SK-N-SH (cell line): ENCODE measurements around the gene ANKRD33B.

ENCODE experiments used
- ELF1 ChIP-seq: IDR thresholded peaks from 2 replicates; pipeline ENCODE4 v1.4.0; 2012
- EP300 ChIP-seq, 2 experiments: IDR thresholded peaks; 2 replicates each; pipeline versions ENCODE4 v1.4.0 to v1.6.1; 2012; ENCODE audit warnings: borderline replicate concordance in 1 of 2, low read depth in 1 of 2, low read length in 1 of 2
- GATA2 ChIP-seq: sonication (generic); formaldehyde crosslinking; IDR thresholded peaks from 2 replicates; pipeline ENCODE4 v1.5.0; 2020; ENCODE audit warnings: mild to moderate bottlenecking, missing genetic modification reagents
- MXI1 ChIP-seq: IDR thresholded peaks from 2 replicates; pipeline ENCODE4 v1.6.1; 2012; ENCODE audit warnings: mild to moderate bottlenecking, low read depth, low read length, improper control_type of control experiment
- RAD21 ChIP-seq: IDR thresholded peaks from 2 replicates; pipeline ENCODE4 v1.6.1; 2012; ENCODE audit warnings: mild to moderate bottlenecking, low read length
- RFX5 ChIP-seq: IDR thresholded peaks from 2 replicates; pipeline ENCODE4 v1.6.1; 2012; ENCODE audit warnings: mild to moderate bottlenecking, improper control_type of control experiment, low read length
- TAF1 ChIP-seq: IDR thresholded peaks from 2 replicates; pipeline ENCODE4 v1.6.1; 2012; ENCODE audit warnings: low read depth, mild to moderate bottlenecking, low read length, moderate library complexity, borderline replicate concordance
- TEAD4 ChIP-seq: IDR thresholded peaks from 2 replicates; pipeline ENCODE4 v1.4.0; 2012; ENCODE audit warnings: mild to moderate bottlenecking, borderline replicate concordance; ENCODE audit not compliant: insufficient read depth
- TF ChIP-seq, protein P1 (sequence below): fragments of 200-600 bp; sonication (generic); IDR thresholded peaks from 2 replicates; pipeline ENCODE4 v1.6.1; 2017; ENCODE audit warnings: antibody characterized with exemption, mild to moderate bottlenecking, moderate library complexity

DNA sequence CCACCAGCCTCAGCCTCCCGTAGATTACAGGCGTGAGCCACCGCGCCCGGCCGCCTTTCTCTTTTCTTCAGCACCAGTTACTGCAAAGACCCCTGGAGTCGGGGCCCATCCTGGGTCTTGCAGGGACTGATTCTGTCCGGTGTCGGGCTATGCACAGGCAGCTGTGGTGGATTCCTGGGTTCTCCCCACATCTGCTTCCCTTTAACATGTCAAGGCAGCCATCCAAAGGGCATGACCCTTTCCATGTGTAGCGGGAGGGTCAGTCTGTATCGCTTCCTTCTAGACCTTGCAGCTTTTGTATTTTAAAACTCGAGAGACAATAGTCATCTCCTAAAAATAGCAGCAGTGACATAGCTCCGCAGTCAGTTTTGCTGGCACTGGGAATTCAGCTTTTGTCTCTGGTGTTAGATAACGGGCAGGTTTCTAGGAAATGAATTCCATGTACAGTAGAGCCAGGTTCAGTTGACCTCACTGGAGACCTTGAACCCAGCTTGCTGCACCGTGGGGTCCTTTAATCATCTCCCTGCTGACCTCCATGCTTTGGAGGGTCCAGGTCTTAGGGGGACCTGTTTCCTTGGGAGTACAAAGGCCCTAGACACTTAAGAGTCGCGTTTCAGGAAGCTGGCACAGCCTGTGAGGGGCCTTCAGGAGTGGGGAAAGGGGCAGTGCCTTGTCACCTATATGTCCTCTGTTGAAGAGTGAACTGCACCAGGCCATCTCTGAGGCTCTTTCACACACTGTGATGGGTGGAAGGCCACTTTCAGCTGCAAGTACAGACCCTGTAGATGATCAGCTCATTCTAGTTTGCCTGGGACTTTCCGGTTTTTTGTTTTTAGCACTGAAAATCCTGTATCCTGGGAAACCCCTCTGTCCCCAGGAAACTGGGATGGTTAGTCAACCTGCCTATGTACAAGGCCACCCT lies 13.8 kb downstream of the ANKRD33B start:
- no peak for TF ChIP-seq TEAD4
- TF ChIP-seq, protein P1, sequence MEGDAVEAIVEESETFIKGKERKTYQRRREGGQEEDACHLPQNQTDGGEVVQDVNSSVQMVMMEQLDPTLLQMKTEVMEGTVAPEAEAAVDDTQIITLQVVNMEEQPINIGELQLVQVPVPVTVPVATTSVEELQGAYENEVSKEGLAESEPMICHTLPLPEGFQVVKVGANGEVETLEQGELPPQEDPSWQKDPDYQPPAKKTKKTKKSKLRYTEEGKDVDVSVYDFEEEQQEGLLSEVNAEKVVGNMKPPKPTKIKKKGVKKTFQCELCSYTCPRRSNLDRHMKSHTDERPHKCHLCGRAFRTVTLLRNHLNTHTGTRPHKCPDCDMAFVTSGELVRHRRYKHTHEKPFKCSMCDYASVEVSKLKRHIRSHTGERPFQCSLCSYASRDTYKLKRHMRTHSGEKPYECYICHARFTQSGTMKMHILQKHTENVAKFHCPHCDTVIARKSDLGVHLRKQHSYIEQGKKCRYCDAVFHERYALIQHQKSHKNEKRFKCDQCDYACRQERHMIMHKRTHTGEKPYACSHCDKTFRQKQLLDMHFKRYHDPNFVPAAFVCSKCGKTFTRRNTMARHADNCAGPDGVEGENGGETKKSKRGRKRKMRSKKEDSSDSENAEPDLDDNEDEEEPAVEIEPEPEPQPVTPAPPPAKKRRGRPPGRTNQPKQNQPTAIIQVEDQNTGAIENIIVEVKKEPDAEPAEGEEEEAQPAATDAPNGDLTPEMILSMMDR = no peak
- no peak for TF ChIP-seq ELF1
- no peak for TF ChIP-seq TAF1
- TF ChIP-seq RAD21 = no peak
- TF ChIP-seq RFX5 = no peak
- no peak for TF ChIP-seq GATA2 (CRISPR knock-in tag)
- no peak for TF ChIP-seq EP300 (IDR thresholded peaks at IDR 0.05; ENCODE audit: borderline replicate concordance in 1 of 2, low read depth in 1 of 2, low read length in 1 of 2)
- TF ChIP-seq MXI1 = no peak
